Neural crest cell (in vitro differentiated cells): Measurements from ENCODE around the gene SLC35A5. TPM values are rescaled to one million over a fixed set of nuclear protein-coding genes. Genes with fewer than 3 reads are reported as not detected.

Experiments used
- DNase-seq: peaks from one replicate; pipeline ENCODE4 v3.0.0; 2021; ENCODE audit warnings: low read depth, mixed read lengths, low spot score
- H3K27ac Mint-ChIP-seq: one replicate; pipeline ENCODE4 v1.8.0; 2021; ENCODE audit warnings: mild to moderate bottlenecking, mixed read lengths; ENCODE audit not compliant: unreplicated experiment
- H3K27me3 Mint-ChIP-seq: 2 replicates; pipeline ENCODE4 v1.8.0; 2021; ENCODE audit warnings: low read depth, mild to moderate bottlenecking, mixed read lengths
- H3K36me3 Mint-ChIP-seq: 2 replicates; pipeline ENCODE4 v1.8.0; 2021; ENCODE audit warnings: low read depth, mild to moderate bottlenecking, mixed read lengths
- H3K4me1 Mint-ChIP-seq: 2 replicates; pipeline ENCODE4 v1.8.0; 2021; ENCODE audit warnings: mixed read lengths
- H3K4me3 Mint-ChIP-seq: one replicate; pipeline ENCODE4 v1.8.0; 2021; ENCODE audit warnings: mild to moderate bottlenecking, mixed read lengths
- H3K9me3 Mint-ChIP-seq: 2 replicates; pipeline ENCODE4 v1.8.0; 2021; ENCODE audit warnings: mixed read lengths
- CTCF ChIP-seq: fragments of 200-600 bp; sonication (generic); conservative IDR thresholded peaks from 2 replicates; pipeline ENCODE4 v1.5.0; 2021; ENCODE audit warnings: antibody characterized with exemption, mild to moderate bottlenecking
- total RNA-seq: library from RNA; stranded (reverse); gene quantifications from 2 replicates; pipeline ENCODE4 v1.2.1, GENCODE V29; 2021

The SLC35A5 gene
- total RNA-seq, 1 donor from 2014 or later = 47.6 TPM

- no peak for TF ChIP-seq CTCF
- H3K27ac Mint-ChIP-seq = no peak overlapping the region
Observed at GRCh38 chr3:112530573-112530972, 31.3 kb upstream of the SLC35A5 start.

GRCh38 chr3:112531358-112531781, 30.5 kb upstream of the SLC35A5 start:
- Mint-ChIP-seq H3K4me1 (no peaks in the 10 kb centered on the region), H3K27ac (no peak overlapping the region), H3K9me3 (no peaks in the 10 kb centered on the region), H3K4me3 (no peak overlapping the region), H3K36me3 (peaks cover 14% of the 10 kb centered on the region), H3K27me3 (no peaks in the 10 kb centered on the region)
- peak; percentile 80 for TF ChIP-seq CTCF
- DNase-seq = no peak

More at GRCh38 chr3:112530573-112530972, 31.3 kb upstream of the SLC35A5 start:
- Mint-ChIP-seq H3K27me3 (no peaks in the 10 kb centered on the region), H3K4me3 (no peak overlapping the region), H3K9me3 (no peaks in the 10 kb centered on the region), H3K4me1 (no peaks in the 10 kb centered on the region), H3K36me3 (peaks cover 14% of the 10 kb centered on the region)
- no peak for DNase-seq

- H3K36me3 Mint-ChIP-seq = peaks cover 12% of the 10 kb centered on the region
- no peaks in the 10 kb centered on the region for H3K27me3 Mint-ChIP-seq
- no peak for TF ChIP-seq CTCF
- H3K9me3 Mint-ChIP-seq = no peaks in the 10 kb centered on the region
- H3K4me1 Mint-ChIP-seq = no peaks in the 10 kb centered on the region
- H3K27ac Mint-ChIP-seq = no peak overlapping the region
- DNase-seq = no peak
- no peak overlapping the region for H3K4me3 Mint-ChIP-seq
Observed at GRCh38 chr3:112539825-112540650, 21.8 kb upstream of the SLC35A5 start.

- Mint-ChIP-seq H3K27ac (no peak overlapping the region), H3K27me3 (no peaks in the 10 kb centered on the region), H3K4me3 (no peak overlapping the region), H3K4me1 (peaks cover 4% of the 10 kb centered on the region), H3K9me3 (no peaks in the 10 kb centered on the region), H3K36me3 (peaks cover 13% of the 10 kb centered on the region)
- TF ChIP-seq CTCF = no peak
- no peak for DNase-seq
Observed at GRCh38 chr3:112546216-112546759, 15.6 kb upstream of the SLC35A5 start.

- Mint-ChIP-seq H3K27me3 (no peaks in the 10 kb centered on the region), H3K4me3 (no peak overlapping the region), H3K27ac (no peak overlapping the region), H3K4me1 (peaks cover 8% of the 10 kb centered on the region), H3K9me3 (no peaks in the 10 kb centered on the region), H3K36me3 (peaks cover 9% of the 10 kb centered on the region)
- no peak for DNase-seq
- no peak for TF ChIP-seq CTCF
Observed at GRCh38 chr3:112550859-112551258, 11.0 kb upstream of the SLC35A5 start.
